Smooth muscle cell (in vitro differentiated cells): ENCODE measurements around the gene KCNH2. TPM values are rescaled to one million over a fixed set of nuclear protein-coding genes. Genes with fewer than 3 reads are reported as not detected.

ENCODE experiments used
- DNase-seq: peaks from one replicate; lab custom pipeline; 2025; ENCODE audit not compliant: unreplicated experiment; lab: John Stamatoyannopoulos, UW
- H2AFZ ChIP-seq: fragments of 200-600 bp; sonication (generic); 2 replicates; pipeline ENCODE4 v1.6.0; 2016; ENCODE audit warnings: antibody characterized with exemption, low read depth, mild to moderate bottlenecking
- H3F3A ChIP-seq: fragments of 200-600 bp; sonication (generic); 2 replicates; pipeline ENCODE4 v1.6.0; 2017; ENCODE audit warnings: antibody characterized with exemption, low read depth
- H3K27ac ChIP-seq: fragments of 200-600 bp; sonication (generic); 2 replicates; pipeline ENCODE4 v1.5.1; 2016; ENCODE audit warnings: low read depth, mild to moderate bottlenecking
- H3K27me3 ChIP-seq: fragments of 200-600 bp; sonication (generic); 2 replicates; pipeline ENCODE4 v1.6.1; 2016; ENCODE audit warnings: low read depth, mild to moderate bottlenecking
- H3K36me3 ChIP-seq: fragments of 200-600 bp; sonication (generic); 2 replicates; pipeline ENCODE4 v1.5.1; 2016; ENCODE audit warnings: low read depth
- H3K4me1 ChIP-seq: fragments of 200-600 bp; sonication (generic); 2 replicates; pipeline ENCODE4 v1.5.1; 2016; ENCODE audit warnings: low read depth
- H3K4me2 ChIP-seq: fragments of 200-600 bp; sonication (generic); 2 replicates; pipeline ENCODE4 v1.6.0; 2016; ENCODE audit warnings: mild to moderate bottlenecking
- H3K4me3 ChIP-seq: fragments of 200-600 bp; sonication (generic); 2 replicates; pipeline ENCODE4 v1.5.1; 2016; ENCODE audit warnings: mild to moderate bottlenecking
- H3K79me2 ChIP-seq: fragments of 200-600 bp; sonication (generic); 2 replicates; pipeline ENCODE4 v1.6.0; 2016; ENCODE audit warnings: low read depth, mild to moderate bottlenecking
- H3K9ac ChIP-seq: fragments of 200-600 bp; sonication (generic); 2 replicates; pipeline ENCODE4 v1.6.0; 2016; ENCODE audit warnings: low read depth
- H3K9me3 ChIP-seq: fragments of 200-600 bp; sonication (generic); replicated peaks from 2 replicates; pipeline ENCODE4 v1.5.1; 2016; ENCODE audit warnings: low read depth
- H4K20me1 ChIP-seq: fragments of 200-600 bp; sonication (generic); 2 replicates; pipeline ENCODE4 v1.6.0; 2016; ENCODE audit warnings: low read depth
- CTCF ChIP-seq: fragments of 200-600 bp; sonication (generic); IDR thresholded peaks from 2 replicates; pipeline ENCODE4 v1.5.1; 2017; ENCODE audit warnings: borderline replicate concordance, mild to moderate bottlenecking, antibody characterized with exemption; ENCODE audit not compliant: insufficient read depth, poor library complexity, severe bottlenecking
- WGBS: methylation state at CpG from one replicate; pipeline ENCODE4 v1.1.7; 2016; ENCODE audit warnings: low lambda C conversion rate; 5-methylcytosine and 5-hydroxymethylcytosine counted together
- polyA plus RNA-seq: library from polyadenylated mRNA; unstranded; fragments of >200 nt; fragmentation: Nextera tagmentation; extraction: Ambion mirVana; gene quantifications from 2 replicates; pipeline ENCODE4 v1.2.1, GENCODE V29; 2016
- total RNA-seq: library from RNA; depleted of rRNA; stranded (reverse); fragments of >200 nt; gene quantifications from 2 replicates; pipeline ENCODE4 v1.2.3, GENCODE V29; 2014

Gene KCNH2
- total and polyA plus RNA-seq, 2 experiments from 2014 or later = 12.9 to 37.7 TPM

DNA sequence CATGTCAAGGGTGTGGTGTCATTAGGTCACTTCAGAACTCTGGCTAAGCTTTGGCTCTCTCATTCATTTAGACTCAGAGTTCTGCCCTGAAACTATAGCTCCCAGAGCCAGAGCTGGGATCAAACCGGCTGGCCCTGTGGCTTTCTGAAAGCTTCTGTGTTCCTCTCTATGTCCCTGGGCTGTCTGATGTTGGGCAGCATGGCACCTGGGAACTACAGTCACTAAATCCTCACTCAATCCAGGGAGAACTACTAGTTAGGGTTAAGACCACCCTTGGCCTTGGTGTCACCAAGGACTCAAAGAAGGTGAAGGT, 32.9 kb upstream of the KCNH2 start:
- Histone ChIP-seq H3K4me3 (peak overlapping the region; percentile 37), H3K27ac (peak overlapping the region; percentile 34), H4K20me1 (no peaks in the 10 kb centered on the region), H3K27me3 (no peaks in the 10 kb centered on the region), H3K9me3 (no peaks in the 10 kb centered on the region), H3K4me1 (peaks cover 24% of the 10 kb centered on the region), H3K36me3 (no peaks in the 10 kb centered on the region), H3K9ac (no peak overlapping the region), H3K79me2 (no peaks in the 10 kb centered on the region), H3K4me2 (peak overlapping the region; percentile 82), H2AFZ (peak overlapping the region; percentile 68), H3F3A (peaks cover 6% of the 10 kb centered on the region)
- TF ChIP-seq CTCF = no peak
- 15% methylated on average over 1 of the region's 1 CpG for WGBS
- no peak for DNase-seq

DNA sequence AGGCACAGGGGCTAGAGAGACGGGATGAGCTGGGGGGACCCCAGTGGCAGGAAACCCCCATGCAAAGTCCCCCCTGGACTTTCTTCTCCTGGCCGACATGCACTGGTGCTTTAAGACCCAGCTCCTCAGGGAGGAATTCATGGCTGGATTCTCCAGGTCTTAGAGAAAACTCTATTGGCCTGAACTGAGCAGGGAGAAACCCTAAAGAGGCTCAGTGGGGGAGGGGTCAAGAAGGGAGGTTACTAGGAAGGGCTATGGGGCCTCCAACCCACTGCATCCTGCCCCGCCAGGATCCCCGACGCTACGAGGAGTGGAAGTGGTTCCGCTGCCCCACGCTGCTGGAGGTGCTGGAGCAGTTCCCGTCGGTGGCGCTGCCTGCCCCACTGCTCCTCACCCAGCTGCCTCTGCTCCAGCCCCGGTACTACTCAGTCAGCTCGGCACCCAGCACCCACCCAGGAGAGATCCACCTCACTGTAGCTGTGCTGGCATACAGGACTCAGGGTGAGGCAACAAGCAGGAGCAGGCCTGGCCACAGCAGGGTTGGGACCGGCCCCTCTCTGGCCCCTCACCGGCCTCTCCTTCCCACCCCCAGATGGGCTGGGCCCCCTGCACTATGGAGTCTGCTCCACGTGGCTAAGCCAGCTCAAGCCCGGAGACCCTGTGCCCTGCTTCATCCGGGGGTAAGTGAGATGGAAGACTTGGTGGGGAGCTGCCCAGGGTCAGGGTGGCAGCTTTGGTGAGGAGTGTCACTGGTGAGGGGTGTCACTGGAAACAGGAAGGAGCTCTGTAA, 32.4 kb upstream of the KCNH2 start:
- H3K4me1 ChIP-seq = peaks cover 24% of the 10 kb centered on the region
- no peak for TF ChIP-seq CTCF
- peak overlapping the region; percentile 37 for H3K4me3 ChIP-seq
- no peaks in the 10 kb centered on the region for H3K36me3 ChIP-seq
- peaks cover 6% of the 10 kb centered on the region for H3F3A ChIP-seq
- H2AFZ ChIP-seq = peak overlapping the region; percentile 68
- peak overlapping the region; percentile 34 for H3K27ac ChIP-seq
- no peak overlapping the region for H3K9ac ChIP-seq
- H3K9me3 ChIP-seq = no peaks in the 10 kb centered on the region
- no peaks in the 10 kb centered on the region for H3K79me2 ChIP-seq
- no peak for DNase-seq
- WGBS = 26% methylated on average over 16 of the region's 18 CpGs
- H4K20me1 ChIP-seq = no peaks in the 10 kb centered on the region
- no peaks in the 10 kb centered on the region for H3K27me3 ChIP-seq
- peak overlapping the region; percentile 82 for H3K4me2 ChIP-seq

DNA sequence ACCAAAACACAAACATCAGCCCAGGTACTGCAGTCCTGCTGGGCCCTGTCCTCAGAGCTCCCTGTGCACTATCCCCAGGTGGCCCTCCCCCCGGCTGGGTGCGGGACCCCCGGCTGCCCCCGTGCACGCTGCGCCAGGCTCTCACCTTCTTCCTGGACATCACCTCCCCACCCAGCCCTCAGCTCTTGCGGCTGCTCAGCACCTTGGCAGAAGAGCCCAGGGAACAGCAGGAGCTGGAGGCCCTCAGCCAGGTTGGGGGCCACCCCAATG, 31.9 kb upstream of the KCNH2 start:
- TF ChIP-seq CTCF = no peak
- Histone ChIP-seq H3F3A (peaks cover 6% of the 10 kb centered on the region), H3K4me1 (peaks cover 24% of the 10 kb centered on the region), H3K36me3 (no peaks in the 10 kb centered on the region), H3K79me2 (no peaks in the 10 kb centered on the region), H3K4me2 (peak overlapping the region; percentile 82), H4K20me1 (no peaks in the 10 kb centered on the region), H3K4me3 (peak overlapping the region; percentile 37), H3K27ac (peak overlapping the region; percentile 34), H3K27me3 (no peaks in the 10 kb centered on the region), H3K9me3 (no peaks in the 10 kb centered on the region), H3K9ac (no peak overlapping the region), H2AFZ (peak overlapping the region; percentile 68)
- DNase-seq = no peak
- 84% methylated on average over 7 of the region's 7 CpGs for WGBS
